Smooth muscle cell (in vitro differentiated cells): Measurements from ENCODE around the gene ANKFN1. TPM values are rescaled to one million over a fixed set of nuclear protein-coding genes. Genes with fewer than 3 reads are reported as not detected.

ENCODE experiments used
- DNase-seq: peaks from one replicate; lab custom pipeline; 2025; ENCODE audit not compliant: unreplicated experiment; lab: John Stamatoyannopoulos, UW
- H2AFZ ChIP-seq: fragments of 200-600 bp; sonication (generic); 2 replicates; pipeline ENCODE4 v1.6.0; 2016; ENCODE audit warnings: antibody characterized with exemption, low read depth, mild to moderate bottlenecking
- H3F3A ChIP-seq: fragments of 200-600 bp; sonication (generic); 2 replicates; pipeline ENCODE4 v1.6.0; 2017; ENCODE audit warnings: antibody characterized with exemption, low read depth
- H3K27ac ChIP-seq: fragments of 200-600 bp; sonication (generic); 2 replicates; pipeline ENCODE4 v1.5.1; 2016; ENCODE audit warnings: low read depth, mild to moderate bottlenecking
- H3K27me3 ChIP-seq: fragments of 200-600 bp; sonication (generic); 2 replicates; pipeline ENCODE4 v1.6.1; 2016; ENCODE audit warnings: low read depth, mild to moderate bottlenecking
- H3K36me3 ChIP-seq: fragments of 200-600 bp; sonication (generic); 2 replicates; pipeline ENCODE4 v1.5.1; 2016; ENCODE audit warnings: low read depth
- H3K4me1 ChIP-seq: fragments of 200-600 bp; sonication (generic); 2 replicates; pipeline ENCODE4 v1.5.1; 2016; ENCODE audit warnings: low read depth
- H3K4me2 ChIP-seq: fragments of 200-600 bp; sonication (generic); 2 replicates; pipeline ENCODE4 v1.6.0; 2016; ENCODE audit warnings: mild to moderate bottlenecking
- H3K4me3 ChIP-seq: fragments of 200-600 bp; sonication (generic); 2 replicates; pipeline ENCODE4 v1.5.1; 2016; ENCODE audit warnings: mild to moderate bottlenecking
- H3K79me2 ChIP-seq: fragments of 200-600 bp; sonication (generic); 2 replicates; pipeline ENCODE4 v1.6.0; 2016; ENCODE audit warnings: low read depth, mild to moderate bottlenecking
- H3K9ac ChIP-seq: fragments of 200-600 bp; sonication (generic); 2 replicates; pipeline ENCODE4 v1.6.0; 2016; ENCODE audit warnings: low read depth
- H3K9me3 ChIP-seq: fragments of 200-600 bp; sonication (generic); replicated peaks from 2 replicates; pipeline ENCODE4 v1.5.1; 2016; ENCODE audit warnings: low read depth
- H4K20me1 ChIP-seq: fragments of 200-600 bp; sonication (generic); 2 replicates; pipeline ENCODE4 v1.6.0; 2016; ENCODE audit warnings: low read depth
- CTCF ChIP-seq: fragments of 200-600 bp; sonication (generic); IDR thresholded peaks from 2 replicates; pipeline ENCODE4 v1.5.1; 2017; ENCODE audit warnings: borderline replicate concordance, mild to moderate bottlenecking, antibody characterized with exemption; ENCODE audit not compliant: insufficient read depth, poor library complexity, severe bottlenecking
- WGBS: methylation state at CpG from one replicate; pipeline ENCODE4 v1.1.7; 2016; ENCODE audit warnings: low lambda C conversion rate; 5-methylcytosine and 5-hydroxymethylcytosine counted together
- polyA plus RNA-seq: library from polyadenylated mRNA; unstranded; fragments of >200 nt; fragmentation: Nextera tagmentation; extraction: Ambion mirVana; gene quantifications from 2 replicates; pipeline ENCODE4 v1.2.1, GENCODE V29; 2016
- total RNA-seq: library from RNA; depleted of rRNA; stranded (reverse); fragments of >200 nt; gene quantifications from 2 replicates; pipeline ENCODE4 v1.2.3, GENCODE V29; 2014

ANKFN1 gene
- total and polyA plus RNA-seq, 2 experiments from 2014 or later = 0.24 to 0.45 TPM

GRCh38 chr17:56314026-56314425 lies 160.8 kb downstream of the ANKFN1 start:
- Histone ChIP-seq H4K20me1 (no peaks in the 10 kb centered on the region), H3K79me2 (no peaks in the 10 kb centered on the region), H3K27ac (no peak overlapping the region), H3K9ac (no peak overlapping the region), H3K9me3 (no peaks in the 10 kb centered on the region), H3F3A (no peaks in the 10 kb centered on the region), H3K4me2 (no peak overlapping the region), H3K36me3 (no peaks in the 10 kb centered on the region), H2AFZ (no peak overlapping the region), H3K4me1 (no peaks in the 10 kb centered on the region), H3K4me3 (no peak overlapping the region), H3K27me3 (peaks cover 13% of the 10 kb centered on the region)
- no peak for DNase-seq
- no peak for TF ChIP-seq CTCF
- WGBS = 78% methylated on average over 3 of the region's 3 CpGs

- Histone ChIP-seq H3K27me3 (peaks cover 13% of the 10 kb centered on the region), H3K4me1 (peaks cover 5% of the 10 kb centered on the region), H3K9ac (no peak overlapping the region), H3K36me3 (no peaks in the 10 kb centered on the region), H4K20me1 (no peaks in the 10 kb centered on the region), H3K79me2 (no peaks in the 10 kb centered on the region), H2AFZ (no peak overlapping the region), H3K27ac (no peak overlapping the region), H3K9me3 (no peaks in the 10 kb centered on the region), H3K4me2 (no peak overlapping the region), H3K4me3 (no peak overlapping the region), H3F3A (no peaks in the 10 kb centered on the region)
- TF ChIP-seq CTCF = no peak
- no peak for DNase-seq
- WGBS = 81% methylated on average over 4 of the region's 4 CpGs
Measured at GRCh38 chr17:56314984-56315602, 161.8 kb downstream of the ANKFN1 start.

- 81% methylated on average over 1 of the region's 1 CpG for WGBS
- no peak for TF ChIP-seq CTCF
- Histone ChIP-seq H3K4me3 (no peak overlapping the region), H3K27me3 (peaks cover 15% of the 10 kb centered on the region), H3K9me3 (no peaks in the 10 kb centered on the region), H3K27ac (no peak overlapping the region), H4K20me1 (no peaks in the 10 kb centered on the region), H3K79me2 (no peaks in the 10 kb centered on the region), H3K4me1 (peaks cover 17% of the 10 kb centered on the region), H3F3A (no peaks in the 10 kb centered on the region), H2AFZ (no peak overlapping the region), H3K36me3 (no peaks in the 10 kb centered on the region), H3K4me2 (no peak overlapping the region), H3K9ac (no peak overlapping the region)
- DNase-seq = no peak
Measured at GRCh38 chr17:56316604-56317003, 163.3 kb downstream of the ANKFN1 start.
